HG02973 (cell line): Measurements from ENCODE around the gene CACNB4.
"Not testable (repeated sequence)": the region's sequence is repeated elsewhere in the genome, so short reads cannot be mapped to it uniquely, and the experiment has no call there.

Experiments
- ATAC-seq: cut with Tn5 transposase; IDR thresholded peaks from one replicate; pipeline ENCODE4 v1.9.1; 2021; ENCODE audit warnings: moderate library complexity; ENCODE audit not compliant: unreplicated experiment

Gene CACNB4

GRCh38 chr2:152024477-152024876, 74.4 kb downstream of the CACNB4 start:
- ATAC-seq = no peak

GRCh38 chr2:152022090-152022489, 76.8 kb downstream of the CACNB4 start:
- no peak for ATAC-seq

- ATAC-seq = not testable (repeated sequence)
Observed at GRCh38 chr2:152021001-152021400, 77.8 kb downstream of the CACNB4 start.

DNA sequence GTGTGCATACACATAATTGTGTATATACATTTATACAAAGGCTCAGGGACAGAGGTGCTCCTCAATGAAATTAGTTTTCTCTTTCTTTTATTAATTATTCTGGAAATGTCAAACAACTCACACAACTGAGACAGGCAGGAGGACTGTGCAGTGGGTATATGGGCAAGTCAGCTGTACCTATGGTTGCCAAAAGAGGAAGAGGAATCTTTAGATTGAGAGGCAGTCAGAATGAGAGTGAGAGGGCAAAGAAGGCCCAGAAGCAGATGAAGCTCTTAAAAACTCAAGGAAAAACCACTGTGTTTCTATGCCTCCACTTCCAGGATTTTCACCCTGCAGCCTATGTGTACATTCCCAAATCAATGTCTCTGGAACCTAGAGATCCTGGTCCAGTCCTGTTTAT, 79.1 kb downstream of the CACNB4 start:
- no peak for ATAC-seq

DNA sequence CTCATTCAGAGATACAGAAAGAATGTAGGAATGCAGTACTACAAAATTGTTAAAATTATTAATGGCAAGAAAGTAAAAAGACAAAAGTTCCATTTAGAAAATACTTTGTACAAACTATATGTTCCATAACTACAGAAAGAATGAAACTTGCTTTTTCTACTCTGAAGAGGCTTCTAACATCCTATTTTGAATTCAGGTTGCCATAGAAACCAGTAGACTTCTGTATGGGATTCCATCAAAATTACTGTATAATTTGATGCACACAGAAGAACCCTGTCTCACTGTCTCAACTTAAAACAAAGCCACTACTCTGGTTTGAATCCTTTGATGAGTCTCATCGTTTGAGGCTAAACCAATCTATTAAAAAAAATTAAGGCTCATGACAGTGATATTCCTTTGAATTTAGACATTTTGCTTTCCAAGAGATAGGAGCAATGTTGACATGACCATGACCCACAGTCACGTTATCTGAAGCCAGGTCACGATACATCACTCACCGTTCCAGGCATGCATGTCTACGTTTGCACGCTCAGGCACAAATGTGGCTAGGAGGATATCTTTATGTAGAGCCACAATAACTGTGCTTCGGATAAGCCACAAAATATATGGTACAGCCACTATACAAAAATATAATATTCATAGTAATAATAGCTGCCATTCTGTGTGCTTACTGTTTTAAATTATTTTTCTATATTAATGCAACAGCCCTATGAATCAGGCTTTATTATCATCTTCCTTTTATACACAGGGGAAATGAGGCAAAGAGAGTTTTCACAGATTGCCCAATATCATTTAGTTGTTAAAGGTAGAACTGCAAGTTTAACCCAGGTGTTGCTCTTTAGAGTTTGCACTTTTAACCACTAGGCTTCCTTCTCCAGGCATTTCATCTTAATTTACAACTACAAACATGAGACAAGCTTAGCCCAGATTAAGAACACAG, 82.4 kb downstream of the CACNB4 start:
- no peak for ATAC-seq

- no peak for ATAC-seq
Observed at GRCh38 chr2:152015552-152015951, 83.3 kb downstream of the CACNB4 start.

DNA sequence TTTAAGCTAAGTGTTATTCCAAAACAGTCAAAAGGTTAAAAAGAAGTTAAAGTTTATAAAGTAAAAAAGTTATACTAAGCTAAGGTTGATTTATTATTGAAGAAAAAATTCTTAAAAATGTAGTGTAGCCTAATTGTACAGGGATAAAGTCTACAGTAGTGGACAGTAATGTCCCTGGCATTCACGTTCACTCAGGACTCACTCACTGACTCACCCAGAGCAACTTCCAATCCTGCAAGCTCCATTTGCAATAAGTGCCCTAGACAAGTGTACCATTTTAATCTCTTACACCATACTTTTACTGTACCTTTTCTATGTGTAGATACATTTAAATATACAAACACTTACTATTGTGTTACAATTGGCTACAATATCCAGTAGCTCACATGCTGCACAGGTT, 86.1 kb downstream of the CACNB4 start:
- no peak for ATAC-seq

- ATAC-seq = no peak
Observed at GRCh38 chr2:152011724-152012123, 87.1 kb downstream of the CACNB4 start.

DNA sequence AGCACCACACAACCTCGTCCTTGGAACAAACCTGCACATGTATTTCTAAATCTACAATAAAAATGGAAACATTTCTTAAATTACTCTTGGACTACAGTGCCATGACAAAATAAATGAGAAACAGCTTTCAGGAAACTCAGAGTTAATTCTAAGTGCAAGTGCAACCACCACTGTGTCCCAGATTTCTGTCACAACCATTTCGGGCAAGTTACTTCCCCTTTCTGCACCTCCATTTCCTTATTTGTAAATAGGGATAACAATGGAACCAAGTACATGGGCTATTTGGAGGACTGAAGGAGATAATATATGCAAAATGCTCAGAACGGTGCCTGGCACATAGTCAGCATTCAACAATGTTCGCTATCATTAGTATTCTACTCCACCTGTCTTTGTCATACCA, 93.2 kb downstream of the CACNB4 start:
- ATAC-seq = no peak

- not testable (repeated sequence) for ATAC-seq
Observed at GRCh38 chr2:152003283-152003682, 95.6 kb downstream of the CACNB4 start.

DNA sequence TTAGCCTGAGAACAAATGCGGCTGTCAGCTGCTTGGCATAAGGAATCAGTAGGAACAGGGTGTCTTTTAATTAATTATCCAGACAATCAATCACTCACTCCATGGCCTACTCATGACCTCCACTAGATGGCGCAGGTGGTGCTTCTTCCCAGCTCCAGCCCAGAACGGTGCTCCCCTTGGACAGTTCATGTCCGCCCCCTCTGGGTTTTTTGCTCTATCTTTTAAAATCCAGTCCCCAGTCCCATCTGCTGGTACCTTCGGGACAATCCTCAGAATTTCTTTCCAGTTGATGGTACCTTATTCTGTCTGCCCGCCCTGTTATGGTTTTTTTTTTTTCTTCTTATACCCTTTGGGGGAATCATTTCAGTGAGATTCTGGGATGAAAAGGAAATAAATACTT, 99.8 kb downstream of the CACNB4 start:
- ATAC-seq = no peak

DNA sequence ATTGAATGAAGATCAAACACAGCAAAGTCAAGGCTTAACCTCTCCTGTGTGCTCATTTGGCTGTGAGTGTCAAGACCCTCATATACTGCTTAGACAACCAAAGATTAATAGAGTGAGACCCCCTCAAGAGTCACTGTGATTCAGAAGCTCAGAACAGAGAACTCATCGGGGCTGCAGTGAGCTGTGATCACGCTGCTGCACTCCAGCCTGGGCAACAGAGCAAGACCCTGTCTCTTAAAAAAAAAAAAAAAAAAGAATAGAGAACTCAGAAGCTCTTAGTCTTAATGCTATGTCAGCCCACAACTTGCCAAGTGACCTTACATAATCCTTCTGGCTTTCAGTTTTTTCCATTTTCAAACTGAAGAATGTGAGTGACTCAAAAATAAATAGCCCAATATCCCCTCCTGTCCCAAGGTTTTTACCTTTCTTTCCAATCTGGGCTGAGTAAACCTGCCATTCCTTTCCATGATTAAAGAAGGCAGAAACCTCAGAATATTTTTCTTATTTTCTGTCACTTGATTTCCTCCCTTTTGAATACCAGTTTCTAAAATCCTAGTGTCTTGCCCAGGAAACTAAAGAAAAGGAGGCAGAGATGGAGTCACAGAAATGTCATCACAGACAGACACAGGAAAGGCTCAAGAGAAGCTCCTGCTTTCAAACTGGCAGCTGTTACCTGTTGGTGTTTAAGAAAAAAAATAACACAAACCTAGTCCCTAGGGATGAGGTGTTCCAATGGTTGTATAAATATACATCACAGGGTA, 102.4 kb downstream of the CACNB4 start:
- no peak for ATAC-seq

- no peak for ATAC-seq
Observed at GRCh38 chr2:151995161-151995557, 103.7 kb downstream of the CACNB4 start.

DNA sequence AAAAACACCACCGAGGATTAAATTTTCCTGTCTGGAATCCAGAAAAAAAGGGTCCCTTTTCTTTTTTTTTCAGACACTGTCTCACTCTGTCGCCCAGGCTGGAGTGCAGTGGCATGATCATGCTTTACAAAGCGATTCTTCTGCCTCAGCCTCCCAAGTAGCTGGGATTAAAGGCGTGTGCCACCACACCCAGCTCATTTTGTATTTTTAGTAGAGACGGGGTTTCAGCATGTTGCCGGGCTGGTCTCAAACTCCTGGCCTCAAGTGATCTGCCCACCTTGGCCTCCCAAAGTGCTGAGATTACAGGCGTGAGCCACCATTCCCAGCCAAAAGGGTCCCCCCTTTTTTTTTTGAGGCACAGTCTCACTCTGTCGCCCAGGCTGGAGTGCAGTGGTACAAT, 104.7 kb downstream of the CACNB4 start:
- not testable (repeated sequence) for ATAC-seq

DNA sequence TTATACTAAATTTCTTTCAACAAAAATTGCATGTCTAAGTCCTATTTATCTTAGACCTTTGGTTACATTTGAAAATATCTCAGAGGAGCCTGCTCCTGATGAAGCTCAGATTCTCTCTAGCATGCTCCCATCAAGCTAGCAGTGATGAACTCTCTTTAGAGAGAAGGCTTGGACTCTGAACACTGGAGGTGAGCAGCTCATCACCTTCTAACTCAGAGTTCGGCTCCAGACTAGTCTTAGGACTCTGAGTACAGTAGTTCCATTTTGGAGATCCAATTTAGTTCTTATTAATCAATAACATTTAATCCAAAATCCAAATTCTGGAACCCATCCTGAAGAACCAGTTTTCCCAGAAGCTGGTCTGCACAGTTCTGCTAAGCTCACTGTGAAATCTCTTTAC, 107.8 kb downstream of the CACNB4 start:
- ATAC-seq = no peak

- ATAC-seq = no peak
Observed at GRCh38 chr2:151989378-151989777, 109.5 kb downstream of the CACNB4 start.

GRCh38 chr2:151987484-151987883, 111.4 kb downstream of the CACNB4 start:
- no peak for ATAC-seq

DNA sequence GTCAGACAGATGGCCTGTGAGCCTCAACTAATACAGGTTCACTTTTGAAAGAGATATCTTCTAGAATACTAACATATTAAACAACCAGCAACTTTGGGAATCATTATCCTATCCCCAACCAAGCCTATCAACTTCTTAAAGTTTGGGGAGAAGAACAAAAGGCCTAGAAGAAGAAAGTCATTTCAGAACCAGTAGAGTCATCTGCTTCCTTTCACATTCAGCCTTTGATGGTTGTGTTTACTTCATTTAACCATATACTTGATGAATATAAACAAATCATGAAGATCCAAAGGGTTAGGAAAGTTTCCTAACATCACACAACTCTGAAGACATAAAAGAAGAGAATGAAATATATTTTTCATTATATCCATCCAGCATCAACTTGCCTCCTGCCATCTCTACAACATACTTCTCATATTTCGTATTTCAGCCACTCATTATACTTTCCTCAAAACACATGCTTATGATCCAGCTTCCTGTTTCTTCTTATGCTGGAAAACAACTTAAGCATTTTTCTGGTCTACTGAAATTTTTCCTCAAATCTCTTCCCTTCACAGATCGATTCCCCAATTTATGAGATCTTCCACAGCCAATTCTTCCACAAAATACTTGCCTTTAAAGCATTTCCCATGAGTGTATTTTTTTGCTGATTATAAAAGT, 114.3 kb downstream of the CACNB4 start:
- no peak for ATAC-seq

GRCh38 chr2:151983221-151983620, 115.6 kb downstream of the CACNB4 start:
- ATAC-seq = no peak

DNA sequence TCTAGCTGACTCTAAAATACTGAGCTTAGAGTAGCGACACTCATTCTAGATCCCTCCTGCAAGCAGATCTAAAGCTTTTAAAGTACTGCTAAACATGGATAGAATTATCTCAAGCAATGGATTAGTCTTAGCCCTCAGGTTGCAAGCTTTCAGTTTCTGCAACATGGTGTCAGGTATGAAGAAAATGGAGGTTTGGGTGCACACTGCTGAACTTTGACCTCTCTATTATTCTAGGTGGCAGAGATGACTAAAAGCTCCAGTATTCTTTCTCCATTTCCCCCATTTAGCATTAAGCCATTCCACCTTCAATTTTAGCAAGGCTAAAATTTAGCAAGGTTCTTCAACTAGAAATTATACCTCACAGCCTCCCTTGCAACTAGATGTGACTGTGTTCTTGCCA, 117.0 kb downstream of the CACNB4 start:
- no peak for ATAC-seq

DNA sequence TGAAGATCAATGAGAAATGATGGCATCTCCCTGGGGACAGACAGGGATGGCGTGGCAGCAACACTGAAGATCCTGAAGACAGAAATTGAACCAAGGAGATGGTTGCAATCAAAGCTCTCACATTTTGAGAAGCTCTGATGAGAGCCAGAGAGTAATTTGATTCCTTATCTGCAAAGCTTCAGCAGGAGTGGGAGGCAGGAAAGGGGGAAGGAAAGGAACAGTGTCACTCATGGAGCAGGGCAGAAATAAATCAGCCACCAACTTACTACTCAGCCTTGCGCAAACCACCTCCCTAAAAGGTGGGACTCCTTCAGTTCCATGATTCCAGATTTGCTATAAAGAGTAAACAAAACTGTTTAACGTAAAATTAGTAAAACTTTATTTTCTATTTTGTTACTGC, 119.2 kb downstream of the CACNB4 start:
- ATAC-seq = no peak

GRCh38 chr2:151978709-151979108, 120.1 kb downstream of the CACNB4 start:
- no peak for ATAC-seq
